Lung (tissue), 12 donors: ENCODE data around the gene FMNL3. TPM values are rescaled to one million over a fixed set of nuclear protein-coding genes. Genes with fewer than 3 reads are reported as not detected.

Experiments used
- ATAC-seq: fragments of 200-7000 bp; cut with Tn5 transposase; one replicate; pipeline ENCODE4 v1.9.1; 2020; ENCODE audit warnings: moderate number of reproducible peaks; ENCODE audit not compliant: insufficient read depth, low FRiP score
- DNase-seq, 3 donors: peaks; one replicate each; pipeline ENCODE4 v3.0.0-alpha.2; 2013 to 2017
- H3K27ac ChIP-seq, 2 donors: one replicate each; pipeline ENCODE4 v1.5.1; 2013; ENCODE audit warnings: mild to moderate bottlenecking in 2 of 2, moderate library complexity in 2 of 2, control low read depth in 1 of 2, inconsistent platforms in 1 of 2, low read depth in 1 of 2, low read length in 1 of 2
- H3K27me3 ChIP-seq, 3 donors: one replicate each; pipeline ENCODE4 v1.5.1; 2013; ENCODE audit warnings: low read length in 2 of 3; ENCODE audit not compliant: control insufficient read depth in 3 of 3, insufficient read depth in 3 of 3
- H3K36me3 ChIP-seq, 4 donors: one replicate each; pipeline ENCODE4 v1.5.1; 2013; ENCODE audit warnings: low read length in 4 of 4, mild to moderate bottlenecking in 1 of 4, moderate library complexity in 1 of 4; ENCODE audit not compliant: control insufficient read depth in 4 of 4, insufficient read depth in 4 of 4
- H3K4me1 ChIP-seq, 5 donors: one replicate each; pipeline ENCODE4 v1.5.1; 2013; ENCODE audit warnings: low read length in 5 of 5, mild to moderate bottlenecking in 2 of 5, moderate library complexity in 1 of 5; ENCODE audit not compliant: control insufficient read depth in 5 of 5, insufficient read depth in 5 of 5
- H3K4me3 ChIP-seq: one replicate; pipeline ENCODE4 v1.5.1; 2013; ENCODE audit warnings: mild to moderate bottlenecking, control low read depth, moderate library complexity
- H3K9ac ChIP-seq, 2 donors: one replicate each; pipeline ENCODE4 v1.5.1; 2013; ENCODE audit warnings: low read length in 2 of 2, control low read depth in 1 of 2; ENCODE audit not compliant: insufficient read depth in 1 of 2
- H3K9me3 ChIP-seq, 4 donors: one replicate each; pipeline ENCODE4 v1.5.1; 2013; ENCODE audit warnings: low read length in 3 of 4, mild to moderate bottlenecking in 1 of 4, moderate library complexity in 1 of 4; ENCODE audit not compliant: control insufficient read depth in 4 of 4, insufficient read depth in 3 of 4
- WGBS, 2 donors: extraction: QIAGEN DNeasy Blood & Tissue Kit; methylation state at CpG; one replicate each; pipeline ENCODE4 v1.1.7; 2013; 5-methylcytosine and 5-hydroxymethylcytosine counted together
- polyA plus RNA-seq, 2 donors: library from polyadenylated mRNA; stranded (reverse); fragments of 200-250 nt; gene quantifications; one replicate each; pipeline ENCODE4 v1.2.1, GENCODE V29; 2013
- total RNA-seq, 2 donors: library from RNA; depleted of rRNA in 1 of 2; stranded (reverse); fragments of >200 nt in 1 of 2; gene quantifications; one replicate each; pipeline ENCODE4 v1.2.1, GENCODE V29; 2014 to 2021
- TF ChIP-seq, protein P1 (sequence below): IDR thresholded peaks from 2 replicates; pipeline ENCODE4 v1.5.1; 2012; ENCODE audit warnings: mild to moderate bottlenecking; ENCODE audit errors: control extremely low read depth, extremely low read depth
- donor health status: control.
- donor health status: control.
- donor health status: Bipolar disorder and iron deficiency.
- donor health status: healthy.
- donor health status: DM: yes; HTN: yes; CAD: no.

The FMNL3 gene
- total and polyA plus RNA-seq, 4 donors = 11.5 to 51.2 (median 22.4) TPM

DNA sequence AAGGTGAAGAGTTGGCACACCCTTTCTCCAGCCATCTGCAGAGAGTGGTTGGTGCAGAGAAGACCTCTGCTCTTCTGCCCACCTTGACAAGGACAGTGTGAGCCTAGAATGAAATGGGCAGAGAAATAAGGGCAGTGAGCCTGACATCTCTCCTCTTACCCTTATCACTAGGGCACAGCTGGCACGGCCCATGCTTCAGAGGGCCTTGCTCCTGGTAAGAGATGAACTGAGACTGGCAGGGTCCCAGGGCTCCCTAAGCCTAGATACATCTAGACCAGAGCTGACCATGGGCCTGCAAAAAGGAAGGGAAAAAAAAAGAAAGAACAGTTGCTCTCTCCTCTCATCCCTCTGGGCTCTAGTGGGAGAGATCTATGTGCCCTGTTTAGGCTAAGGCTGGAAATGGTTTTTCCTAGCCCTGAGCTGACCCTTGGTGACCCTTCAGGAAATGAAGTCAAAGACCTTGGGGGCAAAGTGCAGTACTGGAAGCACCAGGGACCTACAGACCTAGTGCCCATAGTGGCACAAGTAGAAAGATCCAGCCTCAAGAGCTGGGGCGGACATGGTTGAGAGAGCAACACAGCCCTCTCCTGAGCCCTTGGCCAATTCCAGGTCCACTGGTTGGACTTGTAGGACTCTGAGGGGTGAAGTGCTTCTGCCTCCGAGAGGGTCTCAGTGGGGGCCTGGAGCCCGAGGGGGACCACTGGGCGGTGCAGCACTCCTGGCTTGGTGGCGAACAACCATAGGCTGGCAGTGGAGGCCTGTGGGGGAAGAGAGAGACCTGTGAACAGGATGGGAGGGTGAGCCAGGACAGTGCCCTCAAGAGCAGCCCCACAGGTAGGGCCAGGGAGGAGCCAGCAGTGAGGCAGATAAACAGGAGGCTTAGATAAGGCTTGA lies 61.8 kb downstream of the FMNL3 start:
- 88 to 94% methylated on average over 6 of the region's 6 CpGs for WGBS, 2 donors
- H3K27ac ChIP-seq = peak overlapping the region in 1 of 2 donors; percentile 8

DNA sequence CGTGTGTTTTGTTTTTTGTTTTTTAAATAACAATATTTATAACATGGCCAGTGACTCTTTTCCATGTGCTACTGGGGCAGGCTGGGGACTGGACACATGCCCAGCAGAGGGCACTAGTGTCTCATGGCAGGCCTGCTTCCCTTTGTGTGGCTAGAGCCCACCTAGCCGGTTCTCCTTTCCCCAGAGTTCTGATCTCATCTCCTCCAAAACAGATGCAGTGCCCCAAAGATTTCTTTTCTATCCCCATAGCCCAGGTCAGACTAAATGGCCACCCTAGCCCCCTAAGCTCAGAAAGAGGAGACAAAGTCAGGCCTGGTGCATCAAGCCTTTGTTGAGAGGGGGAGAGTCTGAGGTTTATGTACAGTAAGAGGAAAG lies 62.6 kb downstream of the FMNL3 start:
- H3K4me3 ChIP-seq = no peak overlapping the region
- TF ChIP-seq, protein P1, sequence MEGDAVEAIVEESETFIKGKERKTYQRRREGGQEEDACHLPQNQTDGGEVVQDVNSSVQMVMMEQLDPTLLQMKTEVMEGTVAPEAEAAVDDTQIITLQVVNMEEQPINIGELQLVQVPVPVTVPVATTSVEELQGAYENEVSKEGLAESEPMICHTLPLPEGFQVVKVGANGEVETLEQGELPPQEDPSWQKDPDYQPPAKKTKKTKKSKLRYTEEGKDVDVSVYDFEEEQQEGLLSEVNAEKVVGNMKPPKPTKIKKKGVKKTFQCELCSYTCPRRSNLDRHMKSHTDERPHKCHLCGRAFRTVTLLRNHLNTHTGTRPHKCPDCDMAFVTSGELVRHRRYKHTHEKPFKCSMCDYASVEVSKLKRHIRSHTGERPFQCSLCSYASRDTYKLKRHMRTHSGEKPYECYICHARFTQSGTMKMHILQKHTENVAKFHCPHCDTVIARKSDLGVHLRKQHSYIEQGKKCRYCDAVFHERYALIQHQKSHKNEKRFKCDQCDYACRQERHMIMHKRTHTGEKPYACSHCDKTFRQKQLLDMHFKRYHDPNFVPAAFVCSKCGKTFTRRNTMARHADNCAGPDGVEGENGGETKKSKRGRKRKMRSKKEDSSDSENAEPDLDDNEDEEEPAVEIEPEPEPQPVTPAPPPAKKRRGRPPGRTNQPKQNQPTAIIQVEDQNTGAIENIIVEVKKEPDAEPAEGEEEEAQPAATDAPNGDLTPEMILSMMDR = peak; percentile 97
- H3K36me3 ChIP-seq = peaks cover 0 to 62% (median 47%) of the 10 kb centered on the region in 4 donors
- DNase-seq (peak; percentile 88 to 90 (median 88)), ATAC-seq (no peak)
- 2% methylated on average over 2 of the region's 2 CpGs for WGBS, 2 donors
- peak overlapping the region in 1 of 2 donors; percentile 34 for H3K9ac ChIP-seq
- no peaks in the 10 kb centered on the region for H3K27me3 ChIP-seq
- H3K27ac ChIP-seq = peak overlapping the region in 1 of 2 donors; percentile 13
- peaks cover 0 to 33% (median 21%) of the 10 kb centered on the region in 5 donors for H3K4me1 ChIP-seq
- no peaks in the 10 kb centered on the region for H3K9me3 ChIP-seq

More for the DNA sequence above, 61.8 kb downstream of the FMNL3 start:
- Histone ChIP-seq H3K4me1 (peaks cover 0 to 33% (median 24%) of the 10 kb centered on the region in 5 donors), H3K9ac (no peak overlapping the region), H3K36me3 (peaks cover 0 to 64% (median 53%) of the 10 kb centered on the region in 4 donors), H3K9me3 (no peaks in the 10 kb centered on the region), H3K27me3 (no peaks in the 10 kb centered on the region), H3K4me3 (no peak overlapping the region)
- DNase-seq = no peak
- TF ChIP-seq, protein P1 = no peak
- no peak for ATAC-seq

DNA sequence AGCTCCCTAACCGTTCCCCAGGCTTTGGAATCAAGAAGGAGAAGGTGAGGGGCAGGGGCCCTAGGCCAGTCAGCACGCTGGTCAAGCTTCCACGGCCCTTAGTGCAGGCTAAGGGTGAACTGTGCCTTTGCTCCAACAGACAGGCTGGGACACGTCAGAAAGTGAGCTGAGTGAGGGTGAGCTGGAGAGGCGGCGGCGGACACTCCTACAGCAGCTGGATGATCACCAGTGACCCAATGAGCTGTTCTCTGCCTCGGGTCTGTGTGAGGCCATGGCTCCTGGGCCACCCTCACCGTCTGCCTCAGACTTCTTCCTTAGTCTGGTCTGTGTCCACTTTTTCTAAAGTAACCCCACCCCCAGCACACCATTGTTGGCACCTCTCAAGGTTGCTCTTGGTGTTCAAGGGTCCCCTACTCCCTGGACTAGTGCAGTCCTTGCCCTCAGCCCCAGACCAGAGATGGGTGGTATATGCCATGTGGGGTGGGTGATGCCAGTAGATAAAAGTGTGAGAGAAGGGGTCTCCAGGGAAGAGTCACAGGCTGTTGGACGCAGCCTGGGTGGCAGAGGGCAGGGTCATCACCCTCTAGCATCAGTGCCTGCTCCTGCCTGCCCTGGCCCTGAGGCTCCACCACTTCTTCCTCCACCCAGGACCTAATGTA lies 63.1 kb downstream of the FMNL3 start:
- Histone ChIP-seq H3K4me3 (no peak overlapping the region), H3K27me3 (no peaks in the 10 kb centered on the region), H3K36me3 (peaks cover 0 to 59% (median 44%) of the 10 kb centered on the region in 4 donors), H3K9ac (no peak overlapping the region), H3K27ac (peak overlapping the region in 1 of 2 donors; percentile 4), H3K9me3 (no peaks in the 10 kb centered on the region), H3K4me1 (peaks cover 0 to 30% (median 16%) of the 10 kb centered on the region in 5 donors)
- TF ChIP-seq, protein P1 = no peak
- 75 to 84% methylated on average over 10 of the region's 10 CpGs for WGBS, 2 donors
- ATAC-seq = no peak
- DNase-seq = no peak
